ENCODE measurements around the gene HMGN3. TPM values are rescaled to one million over a fixed set of nuclear protein-coding genes. Genes with fewer than 3 reads are reported as not detected.

The HMGN3 gene
- total and polyA plus RNA-seq, 2 of the 4 experiments (the other 2 are of a cell fraction) = 6.8 to 35.5 TPM

DNA sequence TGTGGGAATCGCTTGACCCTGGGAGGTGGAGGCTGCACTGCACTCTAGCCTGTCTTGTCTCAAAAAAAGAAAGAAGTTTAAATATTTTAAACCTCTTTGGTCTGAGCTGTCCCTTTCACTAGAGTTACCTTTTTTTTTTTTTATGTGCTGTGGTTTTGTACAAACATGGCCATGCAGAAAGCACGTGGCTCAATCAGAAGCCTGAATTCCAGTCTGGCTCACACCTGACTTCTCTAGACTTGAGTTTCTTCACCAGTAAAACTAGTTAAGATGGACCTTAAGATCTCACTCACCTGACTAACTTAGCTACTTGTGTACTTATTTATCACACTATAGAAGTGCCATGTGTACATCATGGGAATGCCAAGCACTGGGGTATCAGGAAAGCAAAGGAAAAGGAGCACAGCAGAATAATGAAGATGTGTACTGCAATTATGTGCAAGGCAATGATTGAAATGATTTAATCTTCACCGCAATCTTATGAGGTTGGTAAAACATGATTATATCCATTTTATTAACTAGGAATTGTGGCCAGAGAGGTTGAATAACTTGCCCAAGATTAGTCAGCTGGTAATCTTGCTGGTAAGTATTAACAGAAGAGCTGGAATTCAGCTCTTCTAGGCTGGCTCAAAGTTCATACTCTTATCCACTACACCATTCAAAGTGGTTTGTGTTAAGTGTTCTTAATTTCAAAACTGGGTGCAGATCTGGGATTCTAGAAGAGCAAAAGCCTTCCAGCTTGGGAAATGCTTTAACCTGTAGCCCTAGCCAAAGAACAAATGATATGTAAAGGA, 10.7 kb downstream of the HMGN3 start:
- intact Hi-C loops (cut with micrococcal nuclease) (no loop called here), dilution Hi-C loops (cut with HindIII; ENCODE audit: low sequenced_read_pairs, unreplicated experiment) (no loop called here), in situ Hi-C loops (cut with MboI; ENCODE audit: low sequenced_read_pairs) (loop anchor here (10.0 kb wide), 2 partner anchors 139 to 311 kb away; partner anchors contain the start of gene LCA5)
- Histone ChIP-seq H2BK15ac (ENCODE audit: low read depth, low read length) (no peak overlapping the region), H2BK5ac (ENCODE audit: low read depth, low read length, poor library complexity, severe bottlenecking) (no peak overlapping the region), H3K36me3 (ENCODE audit: control insufficient read depth, insufficient read depth, low read length) (no peaks in the 10 kb centered on the region), H3K27me3 (ENCODE audit: control insufficient read depth, insufficient read depth, low read length) (no peaks in the 10 kb centered on the region), H3K4ac (ENCODE audit: low read depth, low read length) (no peak overlapping the region), H4K8ac (ENCODE audit: low read depth in 2 of 2, low read length in 2 of 2) (no peak overlapping the region), H3K27ac (ENCODE audit: insufficient read depth, low read length) (no peak overlapping the region), H3K14ac (replicated peaks; ENCODE audit: low read depth, low read length) (no peak overlapping the region), H3K23ac (ENCODE audit: low read depth, low read length) (no peak overlapping the region), H2AK5ac (ENCODE audit: low read depth, low read length) (no peak overlapping the region), H4K20me1 (ENCODE audit: insufficient read depth, low read length) (no peaks in the 10 kb centered on the region), H3K4me1 (ENCODE audit: control insufficient read depth, insufficient read depth, low read length) (peaks cover 2% of the 10 kb centered on the region; the same call in 1 of the 2 replicates), H4K5ac (ENCODE audit: low read depth, low read length) (no peak overlapping the region), H3K4me3 (ENCODE audit: insufficient read depth, low read depth, low read length) (no peak overlapping the region), H3K9me1 (ENCODE audit: insufficient read depth, low read length) (peaks cover 2% of the 10 kb centered on the region; the same call in 1 of the 2 replicates), H2AFZ (replicated peaks; ENCODE audit: low read length, poor library complexity) (no peak overlapping the region), H2BK20ac (ENCODE audit: low read depth, low read length) (no peak overlapping the region), H3K79me1 (ENCODE audit: low read depth in 1 of 2, low read length in 2 of 2) (peaks cover 3 to 17% of the 10 kb centered on the region in 2 experiments; a peak in 3 of 4 replicates), H2AK9ac (replicated peaks; ENCODE audit: low read depth, low read length, poor library complexity) (no peak overlapping the region), H3K9me3 (ENCODE audit: control insufficient read depth, insufficient read depth, low read length) (no peaks in the 10 kb centered on the region), H3K18ac (ENCODE audit: low read depth, low read length) (no peak overlapping the region), H3K56ac (ENCODE audit: extremely low read depth, insufficient read depth, low read length) (no peak overlapping the region), H3K4me2 (ENCODE audit: low read depth, low read length) (no peak overlapping the region), H4K91ac (ENCODE audit: insufficient read depth, low read depth, low read length) (no peak overlapping the region), H2BK120ac (ENCODE audit: low read depth, low read length) (no peak overlapping the region), H3K9ac (ENCODE audit: low read depth, low read length) (no peak overlapping the region)
- no peak for DNase-seq
- ChIA-PET CTCF (interaction anchor here (0.7 kb wide), 1 partner anchor 84 kb away, joined by 3 read pairs; no protein-coding TSS in a partner anchor), POLR2A (ENCODE audit: unreplicated experiment) (no interaction called here)
- ATAC-seq (ENCODE audit: low read depth) = no peak
- WGBS, 2 experiments (ENCODE audit: extremely low coverage in 2 of 2, insufficient read length in 1 of 2) = no CpG with 5 or more reads among the region's 3 CpGs
- no TSS peak for BruUV-seq (replicated peaks)
- no peak for TF ChIP-seq RCOR1 (IDR thresholded peaks at IDR 0.05; ENCODE audit: insufficient replicate concordance, low read length)
- no peak for TF ChIP-seq CEBPB (IDR thresholded peaks at IDR 0.05; ENCODE audit: low read depth, low read length)
- TF ChIP-seq, protein P1, sequence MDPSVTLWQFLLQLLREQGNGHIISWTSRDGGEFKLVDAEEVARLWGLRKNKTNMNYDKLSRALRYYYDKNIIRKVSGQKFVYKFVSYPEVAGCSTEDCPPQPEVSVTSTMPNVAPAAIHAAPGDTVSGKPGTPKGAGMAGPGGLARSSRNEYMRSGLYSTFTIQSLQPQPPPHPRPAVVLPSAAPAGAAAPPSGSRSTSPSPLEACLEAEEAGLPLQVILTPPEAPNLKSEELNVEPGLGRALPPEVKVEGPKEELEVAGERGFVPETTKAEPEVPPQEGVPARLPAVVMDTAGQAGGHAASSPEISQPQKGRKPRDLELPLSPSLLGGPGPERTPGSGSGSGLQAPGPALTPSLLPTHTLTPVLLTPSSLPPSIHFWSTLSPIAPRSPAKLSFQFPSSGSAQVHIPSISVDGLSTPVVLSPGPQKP (IDR thresholded peaks at IDR 0.05; ENCODE audit: borderline replicate concordance, low read depth, low read length) = no peak
- TF ChIP-seq, protein P2, sequence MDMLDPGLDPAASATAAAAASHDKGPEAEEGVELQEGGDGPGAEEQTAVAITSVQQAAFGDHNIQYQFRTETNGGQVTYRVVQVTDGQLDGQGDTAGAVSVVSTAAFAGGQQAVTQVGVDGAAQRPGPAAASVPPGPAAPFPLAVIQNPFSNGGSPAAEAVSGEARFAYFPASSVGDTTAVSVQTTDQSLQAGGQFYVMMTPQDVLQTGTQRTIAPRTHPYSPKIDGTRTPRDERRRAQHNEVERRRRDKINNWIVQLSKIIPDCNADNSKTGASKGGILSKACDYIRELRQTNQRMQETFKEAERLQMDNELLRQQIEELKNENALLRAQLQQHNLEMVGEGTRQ (IDR thresholded peaks at IDR 0.05; ENCODE audit: low read depth, low read length) = no peak
- TF ChIP-seq MXI1 (IDR thresholded peaks at IDR 0.05; ENCODE audit: borderline replicate concordance, low read depth, low read length) = no peak
- TF ChIP-seq, protein P3, sequence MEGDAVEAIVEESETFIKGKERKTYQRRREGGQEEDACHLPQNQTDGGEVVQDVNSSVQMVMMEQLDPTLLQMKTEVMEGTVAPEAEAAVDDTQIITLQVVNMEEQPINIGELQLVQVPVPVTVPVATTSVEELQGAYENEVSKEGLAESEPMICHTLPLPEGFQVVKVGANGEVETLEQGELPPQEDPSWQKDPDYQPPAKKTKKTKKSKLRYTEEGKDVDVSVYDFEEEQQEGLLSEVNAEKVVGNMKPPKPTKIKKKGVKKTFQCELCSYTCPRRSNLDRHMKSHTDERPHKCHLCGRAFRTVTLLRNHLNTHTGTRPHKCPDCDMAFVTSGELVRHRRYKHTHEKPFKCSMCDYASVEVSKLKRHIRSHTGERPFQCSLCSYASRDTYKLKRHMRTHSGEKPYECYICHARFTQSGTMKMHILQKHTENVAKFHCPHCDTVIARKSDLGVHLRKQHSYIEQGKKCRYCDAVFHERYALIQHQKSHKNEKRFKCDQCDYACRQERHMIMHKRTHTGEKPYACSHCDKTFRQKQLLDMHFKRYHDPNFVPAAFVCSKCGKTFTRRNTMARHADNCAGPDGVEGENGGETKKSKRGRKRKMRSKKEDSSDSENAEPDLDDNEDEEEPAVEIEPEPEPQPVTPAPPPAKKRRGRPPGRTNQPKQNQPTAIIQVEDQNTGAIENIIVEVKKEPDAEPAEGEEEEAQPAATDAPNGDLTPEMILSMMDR (conservative IDR thresholded peaks at IDR 0.05; ENCODE audit: low read depth, low read length) = no peak
- TF ChIP-seq RAD21 (IDR thresholded peaks at IDR 0.05; ENCODE audit: low read length) = no peak
- TF ChIP-seq CHD1 (IDR thresholded peaks at IDR 0.05; ENCODE audit: low read depth, low read length) = no peak
- no peak for TF ChIP-seq FOS (IDR thresholded peaks at IDR 0.05; ENCODE audit: low read depth, low read length)
- TF ChIP-seq BHLHE40 (IDR thresholded peaks at IDR 0.05; ENCODE audit: low read depth, low read length) = no peak
- no peak for TF ChIP-seq POLR2A (IDR thresholded peaks at IDR 0.05; ENCODE audit: low read depth, low read length)
- TF ChIP-seq RFX5 (IDR thresholded peaks at IDR 0.05; ENCODE audit: low read depth, low read length) = no peak
- no peak for TF ChIP-seq SMC3 (IDR thresholded peaks at IDR 0.05; ENCODE audit: low read depth, low read length)
- TF ChIP-seq MAZ (IDR thresholded peaks at IDR 0.05; ENCODE audit: borderline replicate concordance, low read depth, low read length) = no peak
- no peak for TF ChIP-seq NFE2L2 (IDR thresholded peaks at IDR 0.05; ENCODE audit: low read depth, low read length)
